HG03439 (cell line): ENCODE measurements around the gene ZC3HAV1L.
"Not testable (repeated sequence)": the region's sequence is repeated elsewhere in the genome, so short reads cannot be mapped to it uniquely, and the experiment has no call there.

ENCODE experiments used
- ATAC-seq: cut with Tn5 transposase; IDR thresholded peaks from one replicate; pipeline ENCODE4 v1.9.1; 2021; ENCODE audit warnings: mild to moderate bottlenecking, moderate library complexity; ENCODE audit not compliant: unreplicated experiment

Gene ZC3HAV1L, protein sequence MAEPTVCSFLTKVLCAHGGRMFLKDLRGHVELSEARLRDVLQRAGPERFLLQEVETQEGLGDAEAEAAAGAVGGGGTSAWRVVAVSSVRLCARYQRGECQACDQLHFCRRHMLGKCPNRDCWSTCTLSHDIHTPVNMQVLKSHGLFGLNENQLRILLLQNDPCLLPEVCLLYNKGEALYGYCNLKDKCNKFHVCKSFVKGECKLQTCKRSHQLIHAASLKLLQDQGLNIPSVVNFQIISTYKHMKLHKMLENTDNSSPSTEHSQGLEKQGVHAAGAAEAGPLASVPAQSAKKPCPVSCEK

DNA sequence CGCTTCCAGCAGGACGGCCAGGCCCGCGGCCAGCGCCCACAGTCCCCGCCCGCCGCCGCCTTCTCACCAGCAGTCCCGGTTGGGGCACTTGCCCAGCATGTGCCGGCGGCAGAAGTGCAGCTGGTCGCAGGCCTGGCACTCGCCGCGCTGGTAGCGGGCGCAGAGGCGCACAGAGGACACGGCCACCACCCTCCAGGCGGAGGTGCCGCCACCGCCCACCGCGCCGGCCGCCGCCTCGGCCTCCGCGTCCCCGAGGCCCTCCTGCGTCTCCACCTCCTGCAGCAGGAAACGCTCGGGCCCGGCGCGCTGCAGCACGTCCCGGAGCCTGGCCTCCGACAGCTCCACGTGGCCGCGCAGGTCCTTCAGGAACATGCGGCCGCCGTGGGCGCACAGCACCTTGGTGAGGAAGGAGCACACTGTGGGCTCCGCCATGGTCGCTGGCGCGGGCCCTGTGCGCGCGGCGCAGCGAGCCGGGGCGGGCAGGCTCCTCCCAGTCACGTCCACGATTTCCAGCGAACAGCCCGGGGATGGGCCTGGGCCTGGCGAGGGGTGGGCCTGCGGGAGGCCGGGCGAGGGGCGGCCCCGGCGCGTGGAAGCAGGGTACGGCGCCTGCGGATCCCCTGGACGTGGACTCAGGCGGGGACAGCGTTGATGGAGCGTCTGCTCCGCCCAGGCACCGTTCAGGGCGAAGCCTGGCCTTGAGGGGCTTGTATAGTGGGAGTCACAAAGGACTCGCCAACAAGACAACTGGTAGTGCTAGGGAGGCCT lies at the start of gene ZC3HAV1L:
Gene ZC3HAV1L (minus strand): TSS at position 457 of the 768 bp plus-strand sequence. CDS start 25 bp downstream, at position 432.
- peak; percentile 77 for ATAC-seq

DNA sequence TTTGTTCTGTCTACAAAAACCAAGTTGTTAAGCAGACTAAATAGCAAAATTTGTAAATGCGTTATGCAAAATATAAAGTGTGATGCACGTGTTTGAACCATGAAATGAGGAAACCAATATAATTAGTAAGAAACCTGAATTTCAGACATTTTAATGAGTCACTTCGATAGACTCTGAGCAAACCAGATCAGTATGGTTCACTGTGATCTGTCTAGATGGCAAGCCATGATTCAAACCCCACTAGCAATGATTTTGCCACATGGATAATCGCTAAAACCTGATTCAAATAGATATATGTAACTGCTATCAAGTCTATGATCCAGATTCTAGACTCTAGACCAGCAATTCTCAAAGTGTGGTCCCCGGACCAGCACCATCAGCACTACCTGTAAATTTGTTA lies 48.9 kb upstream of the ZC3HAV1L start:
- ATAC-seq = no peak

DNA sequence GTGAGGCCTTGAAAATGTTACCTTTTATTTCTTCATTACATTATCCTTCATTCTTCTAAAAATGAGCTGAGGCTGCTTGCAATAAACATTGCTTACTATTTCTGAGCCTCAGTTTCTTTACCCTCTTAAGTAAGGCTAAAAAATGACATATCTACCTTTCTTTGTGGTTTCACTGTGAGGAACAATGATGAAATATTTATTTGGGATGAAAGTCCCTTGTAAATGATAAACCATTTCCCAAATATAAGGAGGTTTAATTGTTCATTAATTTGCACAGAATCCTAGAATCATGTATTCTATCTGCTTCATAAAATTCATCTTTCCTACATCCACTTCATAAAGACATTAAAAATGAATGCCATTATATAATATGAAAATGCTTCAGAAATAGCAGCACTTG lies 45.7 kb upstream of the ZC3HAV1L start:
- no peak for ATAC-seq

DNA sequence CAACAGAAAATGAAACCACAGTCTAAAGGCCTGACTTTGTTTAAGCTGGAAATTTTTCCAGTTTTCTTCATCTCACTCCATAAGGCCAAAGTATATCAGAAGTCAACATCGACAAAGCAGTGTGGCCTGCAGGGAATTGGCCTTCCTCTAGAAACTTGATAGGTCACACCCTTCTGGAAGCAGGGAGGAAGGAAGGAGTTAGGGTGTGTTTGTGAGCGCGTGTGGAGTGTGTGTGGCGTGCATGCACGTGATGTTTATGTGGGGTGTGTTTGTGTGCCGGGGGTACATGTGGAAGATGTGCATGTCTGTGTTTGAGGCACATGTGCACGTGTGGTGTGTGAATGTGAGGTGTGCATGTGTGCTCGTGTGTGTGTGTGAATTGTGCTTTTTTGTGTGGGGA lies 45.1 kb upstream of the ZC3HAV1L start:
- ATAC-seq = no peak

DNA sequence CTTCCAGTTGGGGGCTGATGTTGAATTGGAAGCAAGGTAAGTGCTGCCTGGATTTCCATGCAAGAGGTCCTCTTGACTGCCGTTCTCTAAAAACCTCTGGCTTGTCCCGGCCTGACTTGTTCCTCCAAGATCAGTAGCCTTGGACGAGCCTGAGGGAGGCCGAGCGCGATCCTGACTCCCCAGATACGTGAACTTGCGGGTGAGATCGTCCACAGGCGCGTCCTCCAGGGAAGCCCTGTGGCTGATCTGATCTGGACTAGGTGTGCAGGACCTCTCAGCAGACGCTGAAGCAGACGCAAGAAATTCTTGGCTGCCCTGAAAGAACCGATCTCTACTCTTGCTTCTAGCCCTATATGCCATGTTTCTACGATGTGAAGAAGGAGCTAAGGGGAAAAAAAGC lies 44.0 kb upstream of the ZC3HAV1L start:
- ATAC-seq = no peak

DNA sequence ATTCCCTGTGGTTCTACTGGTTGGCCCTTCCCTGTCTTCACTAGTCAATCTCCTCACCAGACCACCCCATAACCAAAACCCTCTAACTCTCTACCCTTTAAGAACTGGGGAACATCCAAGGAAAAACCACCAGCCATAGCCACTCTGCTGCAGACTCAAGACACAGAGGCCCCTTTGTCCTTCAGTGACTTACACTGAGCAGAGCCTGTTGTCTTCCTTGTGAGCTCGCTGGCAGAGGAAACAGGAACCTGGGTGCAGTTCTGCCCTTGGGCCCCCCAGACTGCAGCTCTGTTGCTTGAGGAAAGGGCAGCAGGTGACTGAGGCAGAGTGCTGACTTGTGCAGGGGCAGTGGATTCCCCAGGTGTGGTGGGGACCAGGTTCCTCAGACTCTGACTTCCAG lies 43.1 kb upstream of the ZC3HAV1L start:
- ATAC-seq = no peak

DNA sequence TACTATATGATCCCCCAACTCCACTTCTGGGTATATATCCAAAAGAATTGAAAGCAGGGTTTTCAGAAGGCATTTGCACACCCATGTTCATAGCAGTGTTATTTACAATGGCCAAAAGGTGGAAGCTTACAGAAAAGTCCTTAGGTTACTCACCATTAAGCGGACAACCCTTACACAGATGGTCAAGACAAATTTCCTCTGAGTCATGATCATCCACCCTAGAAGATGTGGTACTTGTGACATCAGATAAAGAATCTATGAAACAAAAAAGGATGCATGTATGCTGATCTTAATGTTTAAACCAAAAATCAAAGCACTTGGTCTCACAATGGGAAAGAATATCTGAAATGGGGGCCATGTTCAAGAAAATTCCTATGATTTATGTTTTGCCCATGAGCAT lies 42.6 kb upstream of the ZC3HAV1L start:
- ATAC-seq = no peak

DNA sequence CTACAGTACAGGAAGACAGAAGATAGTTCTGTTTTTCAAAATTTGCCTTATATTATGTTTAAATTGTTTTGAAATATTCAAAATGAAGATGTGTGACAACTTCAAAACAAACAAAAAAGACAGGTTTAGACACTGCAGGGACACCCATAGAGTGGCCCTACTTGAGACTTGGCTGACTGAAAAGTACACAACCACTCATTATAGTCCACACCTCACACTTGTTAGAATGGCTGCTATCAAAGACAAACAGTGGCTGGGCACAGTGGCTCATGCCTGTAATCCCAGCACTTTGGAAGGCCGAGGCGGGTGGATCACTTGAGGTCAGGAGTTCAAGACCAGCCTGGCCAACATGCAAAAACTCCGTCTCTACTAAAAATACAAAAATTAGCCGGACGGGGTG lies 41.9 kb upstream of the ZC3HAV1L start:
- not testable (repeated sequence) for ATAC-seq

DNA sequence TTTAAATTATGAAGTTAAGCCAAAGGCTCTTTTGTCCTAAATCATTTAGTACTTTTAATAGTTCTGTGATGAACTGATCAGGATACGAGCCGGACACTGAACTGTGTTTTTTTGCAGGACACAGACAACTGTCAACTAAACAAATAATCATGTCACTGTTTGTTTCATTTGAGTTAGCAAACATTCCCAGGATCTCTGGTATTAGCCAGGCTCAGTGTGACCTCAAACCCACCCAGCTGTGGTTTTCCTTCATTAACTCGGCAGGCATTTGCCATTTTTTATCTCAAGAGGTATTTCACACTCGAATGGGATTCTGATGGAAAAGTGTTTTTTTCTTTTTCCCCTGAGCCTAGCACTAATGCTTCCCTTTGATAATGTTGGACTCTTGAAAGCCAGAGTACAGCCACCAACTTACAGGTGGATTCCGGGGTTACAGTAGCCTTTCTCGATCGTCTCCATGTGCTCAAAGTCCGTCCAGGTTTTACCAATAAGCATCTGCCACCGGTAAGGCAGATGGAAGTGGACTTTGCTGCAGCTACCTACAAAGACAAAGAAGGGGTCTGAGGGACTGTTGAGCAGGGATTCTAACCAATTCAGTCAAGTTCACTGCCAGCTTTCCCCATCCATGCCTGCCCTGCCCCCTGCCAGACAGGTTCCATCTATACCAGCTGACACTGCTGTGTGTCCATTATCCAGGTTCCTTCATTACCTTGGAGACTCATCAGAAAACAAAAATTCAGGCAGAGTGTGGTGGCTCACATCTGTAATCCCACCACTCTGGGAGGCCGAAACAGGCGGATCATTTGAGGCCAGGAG lies 40.2 kb upstream of the ZC3HAV1L start:
- no peak for ATAC-seq

DNA sequence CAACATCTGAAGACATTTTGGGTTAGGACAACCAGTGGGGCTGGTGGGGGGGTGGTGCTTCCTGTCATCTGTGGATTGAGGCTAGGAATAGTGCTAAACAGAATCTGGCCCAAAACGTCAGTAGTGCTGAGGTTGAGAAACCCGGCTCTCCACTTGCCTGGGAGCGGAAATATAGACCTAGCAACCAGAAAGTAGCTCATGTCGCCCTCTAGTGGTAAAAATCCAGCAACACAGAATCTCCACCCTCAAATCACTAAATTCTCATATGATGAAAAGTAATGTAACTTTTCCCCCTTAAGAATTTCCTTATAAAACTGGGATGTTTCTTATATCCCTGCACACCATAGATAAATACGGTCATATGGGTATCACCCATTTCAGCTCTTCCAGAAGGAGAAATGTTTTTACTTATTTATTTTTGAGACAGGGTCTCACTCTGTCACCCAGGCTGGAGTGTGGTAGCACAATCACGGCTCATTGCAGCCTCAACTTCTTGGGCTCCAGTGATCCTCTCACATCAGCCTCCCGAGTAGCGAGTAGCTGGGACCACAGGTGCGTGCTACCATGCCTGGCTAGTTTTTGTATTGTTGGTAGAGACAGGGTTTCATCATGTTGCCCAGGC lies 39.3 kb upstream of the ZC3HAV1L start:
- peak; percentile 88 for ATAC-seq

DNA sequence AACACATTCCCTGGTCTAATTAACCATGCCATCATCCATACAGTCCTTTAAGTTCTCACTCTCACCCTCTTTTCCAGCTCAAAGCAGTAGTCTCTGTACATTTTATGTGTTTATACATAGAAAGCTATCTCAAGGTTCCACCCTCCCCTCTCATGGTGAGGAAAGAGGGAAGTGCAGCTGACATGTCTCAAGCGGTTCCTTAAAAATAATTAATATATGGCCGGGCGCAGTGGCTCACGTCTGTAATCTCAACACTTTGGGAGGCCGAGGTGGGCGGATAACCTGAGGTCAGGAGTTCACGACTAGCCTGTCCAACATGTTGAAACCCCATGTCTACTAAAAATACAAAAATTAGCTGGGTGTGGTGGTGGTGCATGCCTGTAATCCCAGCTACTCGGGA lies 37.0 kb upstream of the ZC3HAV1L start:
- ATAC-seq = no peak

DNA sequence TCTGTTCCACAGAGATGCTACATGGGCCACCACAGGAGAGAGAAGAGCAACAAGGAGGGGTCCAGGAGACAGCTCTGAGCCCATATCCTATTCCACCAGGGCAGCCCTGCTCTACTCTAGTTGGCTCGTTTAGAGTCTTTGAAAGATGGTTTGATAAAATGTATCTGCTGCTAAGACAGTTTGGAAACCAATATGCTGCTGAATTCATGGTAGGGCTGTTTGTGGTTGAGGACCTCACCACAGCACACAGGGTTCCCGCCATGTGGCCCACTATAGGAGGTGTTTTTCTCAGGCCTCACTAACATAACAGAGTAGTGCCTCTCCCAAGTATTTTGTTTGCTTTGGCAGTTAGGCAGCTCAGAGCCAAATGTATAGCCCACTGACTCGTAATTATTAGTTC lies 35.8 kb upstream of the ZC3HAV1L start:
- ATAC-seq = no peak

DNA sequence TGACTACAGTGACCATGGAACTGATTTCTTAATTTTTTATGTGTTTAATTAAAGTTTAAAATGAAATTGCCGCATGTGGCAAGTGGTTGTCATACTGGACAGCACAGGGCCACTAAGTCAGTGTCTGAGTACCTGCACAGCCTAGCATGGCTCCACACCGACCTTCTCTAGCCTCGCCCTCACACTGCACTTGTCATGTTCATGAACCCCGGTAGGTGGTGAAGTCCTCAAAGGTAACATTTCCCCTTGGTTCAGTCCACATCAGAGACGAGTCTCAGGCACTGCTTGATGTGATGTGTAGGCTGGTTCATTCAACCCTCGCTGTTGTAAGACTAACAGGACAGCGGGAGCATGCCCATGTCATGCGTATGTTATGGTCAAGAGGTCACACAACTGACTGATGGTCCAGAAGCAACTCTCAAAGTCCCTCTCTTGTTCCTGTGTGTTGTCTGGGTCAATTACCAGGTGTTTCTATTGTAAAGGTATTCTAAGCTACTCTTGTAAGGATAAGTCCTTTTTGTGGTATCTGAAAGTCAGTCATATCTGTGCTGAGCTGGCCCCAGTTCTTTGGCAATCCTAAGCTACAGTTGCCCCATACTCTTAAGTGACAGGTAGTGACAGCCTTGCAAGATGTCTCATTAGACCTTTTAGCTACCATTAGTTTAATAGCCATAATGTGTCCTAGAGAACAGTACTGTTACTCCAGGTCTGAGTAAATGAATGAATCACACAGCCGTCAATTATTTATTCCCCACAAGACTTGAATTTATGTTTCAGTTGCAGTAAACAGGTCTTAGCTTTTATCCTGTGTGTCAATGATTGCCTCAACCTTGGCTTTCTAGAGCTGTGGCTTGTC lies 32.9 kb upstream of the ZC3HAV1L start:
- no peak for ATAC-seq

DNA sequence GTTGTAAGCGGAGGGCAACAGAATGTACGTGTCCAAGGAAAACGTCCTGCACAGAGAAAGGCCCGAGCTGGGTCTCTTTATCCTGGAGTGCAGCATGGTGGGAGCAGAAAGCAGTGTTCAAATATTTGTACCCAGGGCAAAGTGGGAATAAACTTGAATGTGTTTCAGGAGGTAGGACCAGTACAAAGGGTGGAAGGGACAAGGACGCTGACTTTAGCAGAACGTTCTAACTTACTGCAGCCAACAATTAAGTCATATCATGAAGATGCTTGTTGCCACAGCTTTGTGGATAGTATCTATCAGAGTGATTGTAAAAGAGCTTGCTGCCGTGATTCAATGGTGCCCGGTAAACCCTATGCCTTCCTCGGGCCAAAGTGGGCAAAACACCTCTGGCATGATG lies 30.5 kb upstream of the ZC3HAV1L start:
- ATAC-seq = no peak

DNA sequence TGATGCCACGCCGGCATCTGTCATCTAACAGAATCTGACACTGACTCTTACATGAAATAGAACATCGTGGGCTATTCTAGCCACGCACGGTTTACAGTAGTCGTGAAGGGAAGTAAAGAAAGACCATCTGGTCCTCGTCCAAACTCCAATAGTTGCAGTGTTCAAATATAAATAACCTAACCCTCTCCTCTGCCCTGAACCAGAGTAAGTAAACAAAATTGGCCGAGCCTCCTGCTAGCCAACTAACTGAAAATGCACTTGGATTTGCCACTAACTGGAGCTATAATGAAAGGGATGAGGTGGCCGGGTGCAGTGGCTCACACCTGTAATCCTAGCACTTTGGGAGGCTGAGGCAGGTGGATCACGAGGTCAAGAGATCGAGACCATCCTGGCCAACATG lies 29.5 kb upstream of the ZC3HAV1L start:
- ATAC-seq = no peak

DNA sequence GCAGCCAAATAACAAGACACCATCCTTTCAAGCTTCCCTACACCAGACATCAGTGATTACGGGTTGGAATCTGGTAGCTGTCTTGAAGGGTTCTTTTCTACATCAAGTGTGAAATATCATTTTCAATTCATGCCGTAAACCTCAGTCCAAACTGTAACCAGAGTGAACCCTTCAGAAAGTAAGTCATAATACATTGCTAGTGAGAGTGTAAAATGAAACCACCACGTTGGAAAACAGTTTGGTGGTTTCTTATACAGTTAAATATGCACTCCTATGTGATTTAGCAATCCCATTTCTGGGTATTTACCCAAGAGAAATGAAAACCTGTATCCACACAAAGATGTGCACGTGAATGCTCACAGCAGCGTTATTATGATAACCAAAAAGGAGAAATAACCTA lies 25.6 kb upstream of the ZC3HAV1L start:
- ATAC-seq = no peak

DNA sequence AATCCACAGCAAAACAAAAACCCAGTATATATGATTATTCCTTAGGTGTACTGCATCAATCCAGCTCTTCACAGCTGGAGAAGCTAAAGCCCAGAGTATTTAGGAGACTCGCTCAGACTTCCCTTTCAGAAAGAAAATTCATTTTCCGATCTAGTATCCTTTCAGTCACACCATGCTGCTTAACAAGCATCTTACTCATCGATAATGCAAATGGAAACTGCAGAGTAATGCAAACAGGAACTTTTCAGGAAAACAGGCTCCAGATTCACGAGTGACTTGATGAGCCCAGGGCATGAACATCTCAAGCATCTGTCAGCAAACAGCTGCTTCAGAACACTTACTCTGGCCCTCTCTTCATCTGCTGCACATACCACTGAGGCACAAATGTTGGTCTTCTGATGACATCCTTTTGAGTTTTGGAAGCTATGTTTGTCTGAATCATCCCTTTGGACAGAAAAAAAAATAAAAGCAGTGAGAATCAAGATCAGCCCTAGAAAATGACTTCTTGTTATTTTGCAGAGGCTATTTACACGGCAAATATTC lies 24.9 kb upstream of the ZC3HAV1L start:
- no peak for ATAC-seq

DNA sequence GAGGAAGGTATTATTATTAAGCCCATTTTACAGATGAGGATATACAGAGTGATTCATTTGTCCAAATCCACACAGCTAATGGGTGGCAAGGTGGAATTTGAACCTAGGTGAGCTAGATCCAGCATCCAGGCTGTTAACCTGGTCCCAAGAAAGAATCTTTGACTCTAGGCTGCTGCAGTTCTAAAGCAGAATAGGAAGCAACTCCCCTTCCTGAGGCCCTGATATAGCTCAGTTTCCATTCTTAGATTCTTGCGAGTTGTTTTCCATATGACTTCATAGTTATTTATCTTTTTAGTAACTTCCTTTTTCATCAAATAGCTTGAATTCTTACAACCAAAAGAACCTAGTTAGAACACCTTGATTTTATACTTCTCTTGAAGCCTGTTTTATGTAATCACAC lies 24.1 kb upstream of the ZC3HAV1L start:
- no peak for ATAC-seq

DNA sequence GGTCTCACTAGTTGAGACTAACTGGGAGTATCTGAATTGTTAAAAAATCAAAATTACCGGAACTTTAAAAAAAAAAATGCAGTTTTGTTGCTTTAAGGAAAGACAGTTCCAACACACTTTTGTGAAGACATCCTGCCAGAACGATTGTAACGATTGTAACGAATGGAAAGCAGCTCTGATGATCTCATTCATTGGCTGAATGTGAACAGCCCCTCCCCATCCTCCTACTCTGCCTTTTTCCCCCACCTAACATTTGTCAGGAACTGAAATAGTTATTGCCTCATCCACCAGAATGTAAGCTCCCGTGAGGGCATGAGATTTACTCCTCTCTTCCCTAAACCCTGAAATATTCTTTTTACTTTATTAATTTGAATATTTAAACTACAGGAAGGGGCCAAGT lies 23.1 kb upstream of the ZC3HAV1L start:
- no peak for ATAC-seq

DNA sequence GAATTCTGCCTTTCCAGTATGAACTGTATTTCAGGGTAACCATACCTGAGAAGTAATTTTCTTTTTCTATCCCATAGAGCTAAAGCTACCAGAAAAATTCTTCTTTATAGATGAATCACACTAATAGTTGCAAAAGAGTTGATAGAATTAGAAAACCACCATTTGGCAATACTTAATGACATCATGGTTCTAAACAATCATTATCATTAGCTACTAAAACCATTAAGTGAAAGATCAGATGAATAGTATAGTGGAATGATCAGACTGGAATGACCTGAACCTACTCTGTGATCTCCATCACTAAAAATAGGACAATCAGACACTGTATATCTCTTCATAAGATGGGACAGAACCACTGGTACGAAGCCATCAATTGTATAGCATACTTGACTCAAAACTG lies 19.8 kb upstream of the ZC3HAV1L start:
- ATAC-seq = no peak
